Thymus (tissue), 11 donors: Measurements from ENCODE around the gene GPC6. TPM values are rescaled to one million over a fixed set of nuclear protein-coding genes. Genes with fewer than 3 reads are reported as not detected.

Experiments used
- DNase-seq, 9 donors: peaks; one replicate each; pipeline ENCODE4 v3.0.0-alpha.2; 2013; ENCODE audit warnings: low spot score in 9 of 9, low read depth in 6 of 9, missing footprints in 1 of 9
- H3K27ac ChIP-seq, 2 donors: one replicate each; pipeline ENCODE4 v1.5.1; 2013; ENCODE audit warnings: control low read depth in 1 of 2, low read depth in 1 of 2, low read length in 1 of 2, mild to moderate bottlenecking in 1 of 2, moderate library complexity in 1 of 2
- H3K27me3 ChIP-seq, 2 donors: one replicate each; pipeline ENCODE4 v1.5.1; 2013; ENCODE audit warnings: low read length in 1 of 2; ENCODE audit not compliant: control insufficient read depth in 2 of 2, insufficient read depth in 1 of 2
- H3K36me3 ChIP-seq, 2 donors: one replicate each; pipeline ENCODE4 v1.5.1; 2013; ENCODE audit warnings: low read length in 1 of 2, mild to moderate bottlenecking in 1 of 2, moderate library complexity in 1 of 2; ENCODE audit not compliant: control insufficient read depth in 2 of 2, insufficient read depth in 2 of 2
- H3K4me1 ChIP-seq, 2 donors: one replicate each; pipeline ENCODE4 v1.5.1; 2013; ENCODE audit warnings: low read length in 2 of 2; ENCODE audit not compliant: control insufficient read depth in 2 of 2, insufficient read depth in 2 of 2
- H3K4me3 ChIP-seq, 2 donors: one replicate each; pipeline ENCODE4 v1.5.1; 2013; ENCODE audit warnings: low read length in 2 of 2, control low read depth in 1 of 2, mild to moderate bottlenecking in 1 of 2
- H3K9me3 ChIP-seq, 2 donors: one replicate each; pipeline ENCODE4 v1.5.1; 2013; ENCODE audit warnings: low read length in 1 of 2, mild to moderate bottlenecking in 1 of 2; ENCODE audit not compliant: control insufficient read depth in 2 of 2, insufficient read depth in 1 of 2
- WGBS: extraction: QIAGEN DNeasy Blood & Tissue Kit; methylation state at CpG from one replicate; pipeline ENCODE4 v1.1.7; 2013; 5-methylcytosine and 5-hydroxymethylcytosine counted together
- polyA plus RNA-seq: library from polyadenylated mRNA; stranded (reverse); fragments of 200-250 nt; gene quantifications from one replicate; pipeline ENCODE4 v1.2.3, GENCODE V29; 2013
- total RNA-seq: library from RNA; stranded (reverse); fragments of 120-200 nt; gene quantifications from one replicate; pipeline ENCODE4 v1.2.4, GENCODE V29; 2013
- donor health status: healthy.

The GPC6 gene
- total and polyA plus RNA-seq, 2 donors: 1.1 to 6.9 TPM

DNA sequence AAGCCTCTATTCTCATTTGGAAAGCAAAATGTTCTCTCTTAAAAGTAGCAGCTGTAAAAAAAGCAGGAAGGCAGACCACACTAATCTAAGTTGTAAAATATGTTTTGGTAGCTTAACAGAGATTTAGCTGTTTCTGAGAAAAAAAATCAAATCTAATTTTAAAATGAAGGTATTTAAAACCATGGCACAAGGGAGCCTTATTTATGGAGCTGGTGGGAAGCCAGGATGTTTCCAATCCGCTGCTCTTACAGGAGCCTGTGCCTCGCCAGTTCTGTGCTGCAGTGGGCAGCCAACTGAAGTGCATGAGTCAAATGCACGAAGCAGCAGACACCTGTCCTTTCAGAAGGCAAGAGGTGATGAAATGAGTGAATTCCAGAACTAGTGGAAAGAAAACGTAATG lies 28.2 kb downstream of the GPC6 start:
- 86% methylated on average over 4 of the region's 4 CpGs for WGBS
- Histone ChIP-seq H3K27ac (no peak overlapping the region), H3K4me3 (no peak overlapping the region), H3K27me3 (no peaks in the 10 kb centered on the region), H3K4me1 (no peaks in the 10 kb centered on the region), H3K9me3 (no peaks in the 10 kb centered on the region), H3K36me3 (no peaks in the 10 kb centered on the region)
- no peak for DNase-seq

DNA sequence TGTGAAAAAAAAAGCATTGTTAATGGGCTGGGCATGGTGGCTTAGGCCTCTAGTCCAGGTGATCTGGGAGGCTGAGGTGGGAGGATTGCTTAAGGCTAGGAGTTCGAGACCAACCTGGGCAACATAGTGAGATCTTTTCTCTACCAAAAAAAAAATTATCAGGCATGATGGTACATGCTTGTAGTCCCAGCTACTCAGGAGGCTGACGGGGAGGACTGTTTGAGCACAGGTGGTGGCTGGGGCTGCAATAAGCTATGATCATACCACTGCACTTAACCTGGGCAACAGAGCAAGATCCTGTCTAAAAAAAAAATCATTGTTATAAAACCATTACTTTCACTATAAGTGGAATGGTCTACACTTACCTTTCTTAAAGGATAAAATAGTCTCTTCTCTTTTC lies 30.4 kb downstream of the GPC6 start:
- H3K4me3 ChIP-seq: no peak overlapping the region
- no peaks in the 10 kb centered on the region for H3K27me3 ChIP-seq
- no peak overlapping the region for H3K27ac ChIP-seq
- H3K36me3 ChIP-seq: no peaks in the 10 kb centered on the region
- no peaks in the 10 kb centered on the region for H3K4me1 ChIP-seq
- H3K9me3 ChIP-seq: no peaks in the 10 kb centered on the region
- WGBS: 93% methylated on average over 2 of the region's 2 CpGs
- no peak for DNase-seq

DNA sequence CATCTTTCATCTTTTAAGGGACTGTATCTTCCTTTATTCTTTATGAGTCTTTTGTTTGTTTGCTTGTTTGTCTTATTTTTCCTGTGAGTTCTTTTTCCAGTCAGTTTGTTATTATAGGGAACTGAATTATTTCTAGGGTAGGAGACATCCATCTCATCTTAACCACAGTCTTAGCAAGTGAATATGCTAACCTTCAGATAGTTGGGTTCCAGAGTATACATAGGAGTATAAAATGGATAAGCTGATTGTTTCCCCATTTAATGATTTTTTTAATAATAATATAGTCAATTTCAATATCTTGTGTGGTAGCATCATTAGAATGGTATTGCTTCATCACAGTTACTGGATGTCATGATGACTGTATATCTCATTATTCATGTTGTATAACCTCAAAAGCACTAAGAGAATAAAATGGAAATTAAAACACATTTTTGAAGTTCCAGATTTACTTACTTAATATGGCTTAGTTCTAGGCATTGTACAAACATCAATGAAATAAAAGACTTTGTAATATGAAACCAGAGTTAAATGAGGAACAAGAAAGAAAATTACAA lies 33.0 kb downstream of the GPC6 start:
- DNase-seq: no peak
- H3K4me3 ChIP-seq: no peak overlapping the region
- H3K27me3 ChIP-seq: no peaks in the 10 kb centered on the region
- no peaks in the 10 kb centered on the region for H3K9me3 ChIP-seq
- H3K4me1 ChIP-seq: no peaks in the 10 kb centered on the region
- no peaks in the 10 kb centered on the region for H3K36me3 ChIP-seq
- no peak overlapping the region for H3K27ac ChIP-seq

DNA sequence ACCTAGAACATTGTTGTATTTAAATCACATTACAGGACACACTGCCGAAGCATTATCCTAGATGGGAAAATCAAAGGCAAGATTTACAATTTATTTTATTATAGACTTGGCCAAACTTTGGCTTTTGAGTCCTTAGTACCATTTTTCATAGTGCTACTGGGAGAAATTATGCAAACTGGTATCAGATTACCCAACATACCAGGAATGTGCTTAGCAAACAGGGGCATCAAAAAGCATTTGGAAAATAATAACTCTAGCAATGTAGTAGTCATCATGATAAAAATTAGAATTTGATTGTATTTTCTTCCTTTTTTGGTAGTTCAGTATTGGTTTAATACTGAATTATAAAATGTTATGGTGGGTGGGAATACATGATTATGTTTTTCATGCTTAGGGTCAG lies 34.0 kb downstream of the GPC6 start:
- Histone ChIP-seq H3K27ac (no peak overlapping the region), H3K36me3 (no peaks in the 10 kb centered on the region), H3K4me1 (no peaks in the 10 kb centered on the region), H3K27me3 (no peaks in the 10 kb centered on the region), H3K4me3 (no peak overlapping the region), H3K9me3 (no peaks in the 10 kb centered on the region)
- DNase-seq: no peak
- WGBS: 92% methylated on average over 1 of the region's 1 CpG

DNA sequence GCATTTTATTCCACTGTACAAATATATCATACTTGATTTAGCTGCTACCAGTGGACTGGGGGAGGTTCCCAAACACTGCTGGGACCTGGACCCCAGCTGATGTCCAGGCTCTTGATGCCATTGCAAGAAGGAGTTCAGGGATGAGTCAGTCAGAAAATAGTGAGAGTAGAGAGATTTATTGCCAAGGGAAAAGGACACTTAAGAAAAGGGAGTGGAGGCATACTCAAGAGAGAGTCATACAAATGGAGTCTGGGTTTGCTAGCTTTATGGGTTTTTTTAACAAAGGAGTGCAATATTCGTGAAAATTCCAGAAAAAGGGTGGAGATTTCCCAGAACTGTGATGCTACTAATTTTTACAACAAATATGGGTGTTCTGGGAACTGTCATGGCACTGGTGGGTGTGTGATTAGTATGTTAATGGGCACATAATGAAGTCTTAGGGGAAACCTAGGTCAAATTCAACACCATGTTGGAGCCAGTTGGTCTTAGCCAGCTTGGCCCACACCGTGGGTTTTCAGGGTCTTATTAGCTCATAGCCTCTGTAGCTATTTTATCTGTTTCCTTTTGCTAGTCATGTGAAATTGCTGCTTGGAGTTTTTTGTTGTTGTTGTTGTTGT lies 36.2 kb downstream of the GPC6 start:
- no peaks in the 10 kb centered on the region for H3K4me1 ChIP-seq
- 79% methylated on average over 2 of the region's 2 CpGs for WGBS
- H3K36me3 ChIP-seq: no peaks in the 10 kb centered on the region
- H3K27me3 ChIP-seq: no peaks in the 10 kb centered on the region
- H3K27ac ChIP-seq: no peak overlapping the region
- no peaks in the 10 kb centered on the region for H3K9me3 ChIP-seq
- DNase-seq: no peak
- no peak overlapping the region for H3K4me3 ChIP-seq

DNA sequence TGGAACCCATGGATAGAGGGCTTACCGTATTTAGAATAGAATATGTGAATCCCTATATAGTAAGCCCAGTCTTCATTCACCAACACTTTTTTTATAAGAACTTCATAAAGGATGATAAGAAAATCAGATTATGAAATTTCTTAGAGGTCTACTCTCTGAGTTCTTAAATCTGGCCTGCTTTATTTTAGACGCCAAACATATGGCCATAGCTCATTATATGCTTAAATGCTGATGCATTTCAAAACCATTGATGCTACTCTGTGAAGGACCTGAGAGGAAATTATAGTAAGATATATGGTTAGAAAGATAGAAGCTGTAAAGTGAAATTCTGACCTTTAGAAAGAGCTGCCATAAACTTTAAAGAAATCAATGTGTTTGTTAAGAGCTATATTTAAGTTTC lies 38.3 kb downstream of the GPC6 start:
- H3K36me3 ChIP-seq: no peaks in the 10 kb centered on the region
- DNase-seq: no peak
- H3K27ac ChIP-seq: no peak overlapping the region
- WGBS: 92% methylated on average over 2 of the region's 2 CpGs
- H3K4me1 ChIP-seq: no peaks in the 10 kb centered on the region
- no peak overlapping the region for H3K4me3 ChIP-seq
- H3K27me3 ChIP-seq: no peaks in the 10 kb centered on the region
- no peaks in the 10 kb centered on the region for H3K9me3 ChIP-seq

DNA sequence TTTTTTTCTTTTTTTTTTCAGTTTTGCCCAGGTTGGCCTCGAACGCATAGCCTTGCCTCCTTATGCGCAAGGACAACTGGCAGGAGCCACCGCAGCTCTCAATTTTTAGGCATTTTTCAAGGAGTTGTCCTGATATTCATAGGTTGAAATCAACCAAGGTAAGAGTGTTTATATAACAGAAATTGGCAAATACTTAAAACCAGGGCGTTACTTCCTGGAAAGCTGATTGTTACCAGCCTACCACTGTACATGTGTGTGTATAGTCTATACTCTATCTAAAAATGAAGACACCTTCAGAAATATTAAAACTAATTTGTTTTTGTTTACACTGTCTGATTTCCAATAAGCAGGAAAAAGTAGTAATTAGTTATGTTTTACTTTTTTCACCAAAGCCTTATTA lies 39.2 kb downstream of the GPC6 start:
- H3K9me3 ChIP-seq: no peaks in the 10 kb centered on the region
- H3K36me3 ChIP-seq: no peaks in the 10 kb centered on the region
- no peaks in the 10 kb centered on the region for H3K27me3 ChIP-seq
- 96% methylated on average over 5 of the region's 5 CpGs for WGBS
- no peak overlapping the region for H3K4me3 ChIP-seq
- H3K27ac ChIP-seq: no peak overlapping the region
- no peak for DNase-seq
- H3K4me1 ChIP-seq: no peaks in the 10 kb centered on the region

DNA sequence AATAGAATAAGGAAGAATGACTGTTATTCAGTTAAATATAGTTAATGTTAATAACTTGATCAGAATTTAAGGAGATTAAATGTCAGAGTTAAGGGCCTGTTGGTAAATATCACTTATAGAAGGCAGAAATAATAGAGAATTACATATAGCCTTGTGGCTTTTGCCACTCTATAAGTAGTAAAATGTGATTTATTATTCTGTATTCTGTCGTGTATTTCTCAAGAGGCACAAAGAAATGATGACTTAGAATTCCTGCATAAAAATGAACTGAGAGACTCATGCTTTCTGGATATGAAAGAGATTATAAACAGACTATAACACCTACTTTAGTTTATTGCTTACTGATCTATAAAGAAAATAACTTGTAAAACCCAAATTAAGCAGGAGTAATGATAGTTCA lies 40.1 kb downstream of the GPC6 start:
- no peak for DNase-seq
- Histone ChIP-seq H3K4me1 (no peaks in the 10 kb centered on the region), H3K9me3 (no peaks in the 10 kb centered on the region), H3K36me3 (no peaks in the 10 kb centered on the region), H3K27ac (no peak overlapping the region), H3K27me3 (no peaks in the 10 kb centered on the region), H3K4me3 (no peak overlapping the region)
- 88% methylated on average over 1 of the region's 1 CpG for WGBS

DNA sequence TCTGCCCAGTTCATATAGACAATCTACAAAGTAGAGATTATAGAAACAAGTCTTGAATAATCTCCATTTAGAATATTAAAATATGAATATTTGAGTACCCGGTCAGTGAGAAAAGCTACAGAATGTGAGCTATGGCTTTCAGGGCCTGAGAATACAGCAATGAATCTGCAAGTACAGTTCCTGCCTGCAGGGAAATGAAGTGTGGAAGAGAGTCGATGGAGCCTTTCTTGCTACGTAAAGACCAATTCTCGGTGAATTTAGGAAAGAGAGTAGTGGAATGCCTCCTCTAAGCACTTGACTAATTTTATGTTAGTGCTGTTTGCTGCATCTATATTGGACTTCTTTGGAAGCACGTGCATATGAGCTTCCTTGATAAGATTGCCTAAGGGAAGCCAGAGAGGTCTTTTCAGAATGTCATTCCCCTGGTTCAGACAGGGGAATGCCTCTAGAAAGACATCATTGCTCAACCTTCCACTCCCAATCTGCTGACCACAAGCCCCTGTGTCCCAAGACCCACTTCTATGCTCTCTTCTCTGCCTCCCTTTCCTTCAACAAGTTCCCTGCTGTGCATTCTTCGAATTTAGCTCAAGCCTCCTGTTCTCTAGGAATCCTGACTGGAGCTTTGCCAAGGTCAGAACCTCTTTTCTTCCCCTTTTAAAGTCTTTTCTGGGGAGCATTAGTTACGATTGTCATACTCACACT lies 41.9 kb downstream of the GPC6 start:
- Histone ChIP-seq H3K36me3 (no peaks in the 10 kb centered on the region), H3K4me1 (no peaks in the 10 kb centered on the region), H3K4me3 (no peak overlapping the region), H3K27ac (no peak overlapping the region), H3K27me3 (no peaks in the 10 kb centered on the region), H3K9me3 (no peaks in the 10 kb centered on the region)
- no peak for DNase-seq
- 92% methylated on average over 7 of the region's 7 CpGs for WGBS
